ENCODE data around the gene BANF1. TPM values are rescaled to one million over a fixed set of nuclear protein-coding genes. Genes with fewer than 3 reads are reported as not detected.
A peak's percentile ranks its signal among the peaks of the same experiment; 100 is the strongest.

BANF1 gene
- total RNA-seq, 1 donor from 2014 or later = 8.4 TPM

DNA sequence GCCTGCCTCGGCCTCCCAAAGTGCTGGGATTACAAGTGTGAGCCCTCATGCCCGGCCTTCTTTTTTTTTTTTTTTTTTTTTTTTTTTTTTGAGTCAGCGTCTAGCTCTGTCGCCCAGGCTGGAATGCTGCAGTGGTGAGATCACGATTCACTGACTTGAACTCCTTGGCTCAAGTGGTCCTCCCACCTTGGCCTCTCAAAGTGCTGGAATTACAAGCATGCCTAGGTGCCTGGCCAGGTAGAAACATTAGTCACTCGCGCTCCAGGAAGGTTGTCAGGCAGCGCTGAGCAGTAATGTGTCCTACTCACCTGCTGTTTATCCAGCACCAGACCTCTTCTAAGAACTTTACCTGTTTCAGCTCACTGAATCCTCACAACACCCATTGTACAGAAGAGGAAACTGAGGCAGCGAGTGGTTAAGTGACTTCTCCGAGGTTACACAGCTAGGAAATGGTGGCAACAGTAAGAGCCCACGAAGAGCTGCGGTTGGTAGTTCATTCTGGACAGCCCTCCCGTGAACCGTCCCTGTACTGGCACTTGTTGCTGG lies 9.0 kb downstream of the BANF1 start:
- FAIRE-seq = peak; percentile 58
- H3K4me3 ChIP-seq (ENCODE audit: low read depth, low read length) = no peak overlapping the region

GRCh38 chr11:66011785-66012303 lies 9.5 kb downstream of the BANF1 start, which contains the start of gene CST6:
Gene CST6 (plus strand): TSS chr11:66012008. CDS start chr11:66012045, 37 bp downstream.
- no peak within 1 kb of the TSS for H3K4me3 ChIP-seq (ENCODE audit: low read depth, low read length)
- DNase-seq (ENCODE audit: low read depth) (no peak), FAIRE-seq (no peak)
- H3K36me3 ChIP-seq (ENCODE audit: control insufficient read depth, insufficient read depth, low read length) = no peaks in the 10 kb centered on the region
- no peaks in the 10 kb centered on the region for H3K27me3 ChIP-seq (ENCODE audit: control insufficient read depth, insufficient read depth, low read length)
- TF ChIP-seq, protein P1, sequence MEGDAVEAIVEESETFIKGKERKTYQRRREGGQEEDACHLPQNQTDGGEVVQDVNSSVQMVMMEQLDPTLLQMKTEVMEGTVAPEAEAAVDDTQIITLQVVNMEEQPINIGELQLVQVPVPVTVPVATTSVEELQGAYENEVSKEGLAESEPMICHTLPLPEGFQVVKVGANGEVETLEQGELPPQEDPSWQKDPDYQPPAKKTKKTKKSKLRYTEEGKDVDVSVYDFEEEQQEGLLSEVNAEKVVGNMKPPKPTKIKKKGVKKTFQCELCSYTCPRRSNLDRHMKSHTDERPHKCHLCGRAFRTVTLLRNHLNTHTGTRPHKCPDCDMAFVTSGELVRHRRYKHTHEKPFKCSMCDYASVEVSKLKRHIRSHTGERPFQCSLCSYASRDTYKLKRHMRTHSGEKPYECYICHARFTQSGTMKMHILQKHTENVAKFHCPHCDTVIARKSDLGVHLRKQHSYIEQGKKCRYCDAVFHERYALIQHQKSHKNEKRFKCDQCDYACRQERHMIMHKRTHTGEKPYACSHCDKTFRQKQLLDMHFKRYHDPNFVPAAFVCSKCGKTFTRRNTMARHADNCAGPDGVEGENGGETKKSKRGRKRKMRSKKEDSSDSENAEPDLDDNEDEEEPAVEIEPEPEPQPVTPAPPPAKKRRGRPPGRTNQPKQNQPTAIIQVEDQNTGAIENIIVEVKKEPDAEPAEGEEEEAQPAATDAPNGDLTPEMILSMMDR (IDR thresholded peaks at IDR 0.05; ENCODE audit: insufficient read depth, low read length, severe bottlenecking) = no peak

More for the DNA sequence above, 9.0 kb downstream of the BANF1 start:
- H3K27me3 ChIP-seq (ENCODE audit: control insufficient read depth, insufficient read depth, low read length) = no peaks in the 10 kb centered on the region
- H3K36me3 ChIP-seq (ENCODE audit: control insufficient read depth, insufficient read depth, low read length) = no peaks in the 10 kb centered on the region
- TF ChIP-seq, protein P1 (IDR thresholded peaks at IDR 0.05; ENCODE audit: insufficient read depth, low read length, severe bottlenecking) = no peak
- DNase-seq (ENCODE audit: low read depth) = peak; percentile 98

- TF ChIP-seq, protein P1 (IDR thresholded peaks at IDR 0.05; ENCODE audit: insufficient read depth, low read length, severe bottlenecking) = no peak
- H3K4me3 ChIP-seq (ENCODE audit: low read depth, low read length) = no peak overlapping the region
These were observed 10.2 kb downstream of the BANF1 start for GRCh38 chr11:66012371-66012945.

GRCh38 chr11:66012946-66013761 lies 10.9 kb downstream of the BANF1 start:
- TF ChIP-seq, protein P1 (IDR thresholded peaks at IDR 0.05; ENCODE audit: insufficient read depth, low read length, severe bottlenecking) = no peak
- DNase-seq (ENCODE audit: low read depth) = peak; percentile 71
- Histone ChIP-seq H3K4me3 (ENCODE audit: low read depth, low read length) (no peak overlapping the region), H3K36me3 (ENCODE audit: control insufficient read depth, insufficient read depth, low read length) (no peaks in the 10 kb centered on the region), H3K27me3 (ENCODE audit: control insufficient read depth, insufficient read depth, low read length) (no peaks in the 10 kb centered on the region)
- FAIRE-seq = peak; percentile 84

More at GRCh38 chr11:66012371-66012945, 10.2 kb downstream of the BANF1 start:
- DNase-seq (ENCODE audit: low read depth) = no peak
- FAIRE-seq = no peak
- no peaks in the 10 kb centered on the region for H3K36me3 ChIP-seq (ENCODE audit: control insufficient read depth, insufficient read depth, low read length)
- H3K27me3 ChIP-seq (ENCODE audit: control insufficient read depth, insufficient read depth, low read length) = no peaks in the 10 kb centered on the region

DNA sequence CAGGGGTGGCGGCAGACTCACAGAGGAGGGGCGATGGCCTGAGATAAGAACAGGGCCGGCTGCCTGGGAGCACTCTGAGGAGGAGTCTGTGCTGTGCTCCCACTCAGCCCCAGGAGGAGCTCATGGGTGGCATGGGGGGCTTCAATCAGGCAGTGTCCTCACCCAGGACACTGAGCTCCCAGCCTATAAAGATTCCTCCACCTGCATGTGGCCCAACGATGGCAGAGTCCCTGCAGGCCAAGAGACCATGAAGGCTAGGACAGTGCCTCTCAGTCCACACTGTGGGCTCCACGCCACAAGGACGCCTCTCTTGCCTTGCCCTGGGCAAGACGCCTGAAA lies 11.4 kb downstream of the BANF1 start:
- H3K4me3 ChIP-seq (ENCODE audit: low read depth, low read length) = no peak overlapping the region
- H3K27me3 ChIP-seq (ENCODE audit: control insufficient read depth, insufficient read depth, low read length) = no peaks in the 10 kb centered on the region
- no peaks in the 10 kb centered on the region for H3K36me3 ChIP-seq (ENCODE audit: control insufficient read depth, insufficient read depth, low read length)
- DNase-seq (ENCODE audit: low read depth) (no peak), FAIRE-seq (no peak)
- TF ChIP-seq, protein P1 (IDR thresholded peaks at IDR 0.05; ENCODE audit: insufficient read depth, low read length, severe bottlenecking) = no peak
